RKO (cell line): ENCODE measurements around the gene KBTBD12.
A peak's percentile ranks its signal among the peaks of the same experiment; 100 is the strongest.
"Not testable (repeated sequence)": the region's sequence is repeated elsewhere in the genome, so short reads cannot be mapped to it uniquely, and the experiment has no call there.

Source experiments
- DNase-seq: peaks from one replicate; pipeline ENCODE4 v3.0.0-alpha.2; 2016; ENCODE audit warnings: low spot score

Gene KBTBD12

DNA sequence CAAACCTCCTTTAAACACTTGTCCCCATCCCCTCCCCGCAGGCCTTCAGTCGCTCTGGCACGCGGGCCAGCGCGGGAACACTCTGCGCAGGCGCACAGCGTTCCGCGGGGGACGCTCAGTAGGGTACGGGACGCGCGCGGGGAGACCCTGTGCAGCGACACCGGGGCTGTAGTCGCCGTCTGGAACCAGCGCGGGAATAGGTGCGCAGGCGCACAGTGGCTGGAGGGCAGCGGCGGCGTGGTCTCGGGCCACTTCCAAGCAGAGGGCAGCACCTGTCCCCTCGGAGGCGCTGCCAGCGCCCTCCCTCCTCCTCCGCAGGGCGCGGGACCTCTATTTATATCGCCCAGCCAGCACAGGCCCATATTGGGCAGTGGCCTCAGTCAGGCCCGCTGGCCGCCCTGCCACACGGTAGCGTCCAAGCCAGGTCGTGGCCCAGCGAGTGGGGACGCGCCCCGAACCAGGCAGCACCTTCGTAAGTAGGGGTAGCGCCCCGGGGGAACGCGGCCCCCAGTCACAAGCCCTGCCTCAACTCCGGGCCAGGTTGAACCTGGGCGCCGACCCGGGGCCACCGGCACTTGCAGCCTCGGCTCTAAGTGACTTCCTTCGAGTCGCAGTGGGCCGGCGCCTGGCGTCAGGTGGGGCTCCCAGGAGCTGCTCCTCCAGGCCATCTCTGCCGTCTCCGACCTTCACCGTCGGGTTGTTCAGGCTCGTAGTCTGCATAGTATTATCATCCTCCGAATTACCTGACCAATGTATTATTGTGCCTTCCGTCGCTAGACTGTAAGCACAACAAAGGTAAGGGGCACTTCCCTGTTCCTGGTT, at the start of gene KBTBD12:
Gene KBTBD12 (plus strand): TSS at position 118 of the 822 bp plus-strand sequence. CDS start 7,830 bp downstream, outside the sequence.
- DNase-seq: no peak

DNA sequence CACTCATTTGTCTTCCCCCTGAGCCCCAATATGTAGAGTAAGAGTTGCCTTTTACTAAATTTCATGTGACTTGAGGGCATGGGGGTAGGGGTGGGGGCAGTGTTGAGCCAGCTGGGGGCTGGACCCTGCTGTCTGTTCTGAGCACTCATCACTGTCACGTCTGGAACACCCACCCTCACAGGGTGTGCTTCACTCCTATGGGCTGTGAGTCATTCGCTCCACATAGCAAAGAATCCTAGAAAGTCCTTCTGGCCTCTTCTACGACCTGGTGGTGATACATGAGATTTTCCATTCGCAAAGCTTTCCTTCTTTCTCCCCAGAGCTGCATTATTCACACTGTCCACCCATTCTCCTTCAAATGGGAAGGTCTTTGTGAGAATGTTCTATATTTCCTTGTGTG, 49.1 kb upstream of the KBTBD12 start:
- DNase-seq: peak; percentile 51

GRCh38 chr3:127867412-127867811, 47.6 kb upstream of the KBTBD12 start:
- no peak for DNase-seq

GRCh38 chr3:127867986-127868385, 47.0 kb upstream of the KBTBD12 start:
- DNase-seq: no peak

- no peak for DNase-seq
Measured at GRCh38 chr3:127870156-127870555, 44.9 kb upstream of the KBTBD12 start.

GRCh38 chr3:127874097-127874496, 40.9 kb upstream of the KBTBD12 start:
- not testable (repeated sequence) for DNase-seq

DNA sequence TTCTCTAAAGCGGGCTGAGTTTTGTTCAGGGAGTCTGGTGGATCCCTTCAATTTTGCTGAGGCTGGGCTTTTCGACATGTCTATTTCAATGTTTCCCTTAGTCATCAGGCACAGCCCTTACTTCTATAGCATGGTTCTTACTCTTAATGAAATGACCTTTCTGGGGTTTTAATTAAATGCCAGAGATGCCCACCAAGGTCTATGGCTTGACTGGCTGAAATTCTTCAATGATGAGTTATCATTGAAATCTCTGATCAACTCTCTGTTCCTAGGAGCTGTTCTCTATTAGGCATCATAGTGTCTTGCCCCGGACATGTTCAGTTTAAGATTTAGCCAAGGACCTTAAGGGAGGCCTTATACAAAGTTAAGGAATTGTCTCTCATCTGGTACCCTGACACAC, 33.4 kb upstream of the KBTBD12 start:
- DNase-seq: no peak

- no peak for DNase-seq
Measured at GRCh38 chr3:127884041-127884440, 31.0 kb upstream of the KBTBD12 start.

- DNase-seq: no peak
Measured at GRCh38 chr3:127886231-127886955, 28.6 kb upstream of the KBTBD12 start.

DNA sequence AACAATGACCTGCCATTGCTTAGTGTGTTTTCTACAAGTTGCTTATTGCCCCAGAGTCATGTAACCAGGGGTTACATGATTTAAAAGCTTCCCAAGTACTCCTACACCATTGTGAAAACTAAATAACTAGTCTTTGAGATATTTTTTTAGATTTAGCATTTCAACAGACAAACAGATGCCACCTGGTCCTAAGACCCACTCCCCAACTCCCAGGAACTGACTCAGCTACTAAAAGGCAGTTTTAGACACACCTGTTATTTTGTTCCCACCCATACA, 28.1 kb upstream of the KBTBD12 start:
- DNase-seq: no peak

DNA sequence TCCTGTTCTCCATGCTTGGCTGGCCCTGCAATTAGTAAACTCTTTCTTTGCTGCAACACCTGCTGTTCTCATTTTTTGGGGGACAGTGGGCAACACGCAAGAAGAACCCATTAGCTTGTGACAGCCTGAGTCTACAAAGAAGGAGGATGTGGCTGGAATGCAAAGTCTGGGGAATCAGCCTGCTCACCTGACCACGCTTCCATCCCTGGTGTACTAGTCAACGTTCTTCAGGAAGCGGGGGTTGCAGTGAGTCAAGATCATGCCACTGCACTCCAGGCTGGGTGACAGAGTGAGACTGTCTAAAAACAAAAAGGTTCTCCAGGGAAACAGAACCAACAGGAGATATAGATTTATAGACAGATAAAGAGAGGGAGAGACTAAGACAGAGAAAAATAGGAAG, 27.7 kb upstream of the KBTBD12 start:
- DNase-seq: no peak

- no peak for DNase-seq
Measured at GRCh38 chr3:127888156-127888555, 26.9 kb upstream of the KBTBD12 start.

DNA sequence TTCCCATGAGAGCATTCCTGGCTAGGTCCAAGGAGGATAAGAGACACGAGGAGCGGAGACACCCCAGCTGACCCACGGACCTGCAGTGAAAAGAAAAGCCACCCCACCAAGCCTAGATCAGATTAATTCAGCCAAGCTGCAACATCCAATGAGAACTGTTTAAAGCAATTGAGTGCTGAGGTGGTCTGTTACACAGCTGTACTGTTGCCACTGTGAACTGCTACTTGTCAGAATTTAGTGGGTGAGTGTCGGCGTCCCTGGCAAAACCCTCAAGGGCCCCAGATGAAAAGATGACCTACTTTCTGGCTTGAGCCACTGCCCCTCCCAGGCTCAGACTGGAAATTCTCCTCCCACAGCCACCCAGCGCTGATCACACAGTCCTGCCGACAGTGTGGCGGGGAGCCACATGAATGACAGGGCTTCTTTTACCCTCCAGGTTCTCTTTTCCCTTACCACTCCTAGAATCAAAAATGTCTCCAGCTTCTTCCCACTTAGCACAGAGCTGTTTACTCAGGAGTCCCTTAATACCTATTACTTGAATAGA, 26.4 kb upstream of the KBTBD12 start:
- no peak for DNase-seq

DNA sequence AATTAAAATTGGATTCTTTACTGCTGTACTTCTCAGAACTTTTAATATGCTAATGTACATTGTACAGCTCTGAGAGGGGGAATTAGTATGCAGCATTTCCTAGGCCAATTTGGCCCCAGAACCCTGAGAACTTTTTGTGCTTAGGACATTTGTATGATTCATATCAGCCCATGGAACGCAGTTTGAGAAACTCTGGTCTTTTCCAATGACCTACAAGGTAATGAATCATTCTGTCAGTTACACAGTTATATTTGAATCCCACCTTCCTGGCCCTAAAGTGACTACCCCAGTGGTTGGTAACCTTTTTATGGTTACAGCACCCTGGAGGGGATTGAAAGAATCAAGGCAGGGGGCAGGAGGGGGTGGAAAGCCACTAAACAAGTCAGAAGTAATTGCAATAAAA, 25.6 kb upstream of the KBTBD12 start:
- no peak for DNase-seq

DNA sequence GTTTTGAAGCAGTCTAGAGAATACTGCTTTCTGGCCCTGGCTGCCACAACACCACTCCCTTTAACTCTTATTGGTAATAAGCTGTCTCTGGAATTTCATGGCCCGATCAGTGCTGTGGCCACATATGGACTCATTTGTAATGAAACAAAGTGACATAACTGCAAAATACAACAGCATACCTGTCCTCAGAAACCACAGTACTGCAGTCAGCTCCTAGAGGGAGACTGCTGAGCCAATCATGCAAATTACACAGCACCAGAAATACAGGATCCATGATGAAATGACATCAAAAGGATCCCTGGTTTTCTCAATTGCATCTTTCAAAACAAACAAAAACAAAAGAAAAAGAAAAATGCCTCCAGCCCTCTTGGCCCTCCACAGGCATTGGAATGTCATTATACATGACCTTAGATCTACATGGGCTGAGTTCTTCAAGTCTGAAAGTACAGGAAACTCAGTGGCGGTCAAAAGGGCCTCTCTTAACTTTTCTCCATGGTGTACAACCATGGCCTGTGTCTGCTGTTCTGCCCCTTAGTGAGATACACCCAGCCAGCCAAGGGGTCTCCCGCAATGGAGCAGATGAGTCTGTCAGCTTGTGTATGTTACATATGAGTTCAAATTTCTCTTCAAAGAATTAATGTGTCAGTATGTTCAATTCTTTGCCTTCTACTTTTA, 24.9 kb upstream of the KBTBD12 start:
- DNase-seq: no peak

- DNase-seq: peak; percentile 85
Measured at GRCh38 chr3:127890651-127891290, 24.3 kb upstream of the KBTBD12 start.

GRCh38 chr3:127894481-127894880, 20.6 kb upstream of the KBTBD12 start:
- DNase-seq: no peak

DNA sequence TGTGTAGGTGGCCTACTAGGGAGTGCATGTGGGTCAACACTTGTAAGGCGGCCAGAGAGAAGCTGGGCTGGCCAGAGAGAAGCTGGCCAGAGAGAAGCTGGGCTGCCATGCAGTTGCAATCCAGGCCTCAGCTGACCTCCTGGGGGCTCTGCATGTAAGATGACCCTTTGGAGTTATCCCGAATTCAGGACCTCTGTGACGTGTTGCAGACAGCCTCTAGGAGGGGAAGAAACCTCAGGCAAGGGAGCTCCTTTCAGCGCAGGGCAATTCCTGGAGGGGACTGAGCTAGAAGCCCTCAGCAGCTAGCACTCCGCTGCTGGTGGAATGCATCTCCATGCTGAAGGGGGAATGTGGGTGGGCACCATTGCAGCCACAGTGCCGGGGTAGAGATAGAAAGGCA, 15.8 kb upstream of the KBTBD12 start:
- no peak for DNase-seq

GRCh38 chr3:127899766-127900165, 15.3 kb upstream of the KBTBD12 start:
- DNase-seq: no peak

DNA sequence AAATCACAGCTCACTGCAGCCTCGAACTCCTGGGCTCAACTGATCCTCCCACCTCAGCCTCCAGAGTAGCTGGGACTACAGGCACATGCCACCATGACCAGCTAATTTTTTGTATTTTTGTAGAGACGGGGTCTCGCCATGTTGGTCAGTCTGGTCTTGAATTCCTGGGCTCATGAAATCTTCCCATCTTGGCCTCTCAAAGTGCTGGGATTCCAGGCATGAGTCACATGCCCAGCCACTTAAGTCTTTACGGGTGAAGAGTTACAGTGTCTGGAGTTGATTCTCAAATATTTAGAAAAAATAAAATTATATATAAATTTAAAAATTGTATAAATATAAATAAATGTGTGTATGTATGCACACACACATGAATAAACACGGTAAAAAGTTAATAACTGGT, 14.5 kb upstream of the KBTBD12 start:
- DNase-seq: no peak

DNA sequence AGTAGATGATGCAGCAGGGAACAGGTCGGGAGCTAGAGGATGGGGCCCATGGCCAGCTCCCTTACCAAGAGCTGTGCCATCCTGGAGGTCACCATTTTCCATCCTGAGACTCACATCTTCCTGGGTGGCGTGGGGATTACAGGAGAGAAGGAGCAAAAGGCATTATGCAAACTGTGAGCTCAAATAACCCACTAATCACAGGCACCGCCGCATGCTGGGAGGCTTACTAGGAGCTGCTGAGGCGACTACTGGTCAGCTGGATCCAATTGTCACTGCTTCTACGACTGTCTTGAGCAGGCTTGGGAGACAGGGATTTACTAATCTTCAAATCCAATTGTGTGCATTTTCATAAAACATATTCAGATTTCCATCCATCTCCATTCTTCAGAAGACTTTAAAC, 12.5 kb upstream of the KBTBD12 start:
- DNase-seq: no peak

DNA sequence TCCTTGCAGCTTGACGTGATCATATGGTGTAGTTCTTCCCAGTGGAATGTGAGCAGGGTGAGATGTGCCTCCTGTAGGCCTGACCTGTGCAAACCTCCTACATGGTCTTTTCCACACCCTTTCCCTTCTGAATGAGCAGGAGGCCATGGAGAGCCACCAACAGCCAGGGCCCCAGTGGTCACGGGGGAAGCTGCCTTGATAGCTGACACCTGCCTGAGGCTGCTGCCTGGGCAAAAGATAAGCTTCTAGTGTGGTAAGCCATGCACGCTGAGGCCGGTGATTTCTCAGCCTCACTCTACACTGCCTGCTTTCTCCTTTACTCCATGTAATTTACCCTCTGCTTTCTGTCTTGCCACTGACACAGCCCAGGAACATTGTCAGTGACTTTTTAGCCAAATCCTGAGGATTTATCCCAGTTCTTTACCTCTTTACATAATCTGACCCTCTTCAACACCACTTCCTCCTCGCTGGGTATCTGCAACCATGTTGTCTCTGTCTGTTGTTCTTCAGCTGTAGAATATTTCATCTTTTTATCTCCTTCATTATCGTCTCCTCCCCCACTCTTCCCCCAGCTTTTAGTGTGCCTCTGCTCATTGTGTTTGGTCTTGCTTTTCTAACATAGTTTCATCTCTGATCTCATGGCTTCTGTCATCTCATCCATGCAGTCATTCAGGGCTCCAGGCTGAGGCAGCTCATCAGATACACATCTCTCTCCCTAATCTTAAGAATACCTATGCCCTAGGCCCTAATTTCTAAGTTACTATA, 11.2 kb upstream of the KBTBD12 start:
- DNase-seq: no peak
